ENCODE results near the gene RSL1D1. TPM values are rescaled to one million over a fixed set of nuclear protein-coding genes. Genes with fewer than 3 reads are reported as not detected.

Gene RSL1D1
- polyA plus RNA-seq, 1 experiment: 169 TPM

- ChIA-PET POLR2A (no interaction called here), CTCF (no interaction called here)
- H3K27ac ChIP-seq (ENCODE audit: low read depth, low read length): no peak overlapping the region
- TF ChIP-seq, protein P1, sequence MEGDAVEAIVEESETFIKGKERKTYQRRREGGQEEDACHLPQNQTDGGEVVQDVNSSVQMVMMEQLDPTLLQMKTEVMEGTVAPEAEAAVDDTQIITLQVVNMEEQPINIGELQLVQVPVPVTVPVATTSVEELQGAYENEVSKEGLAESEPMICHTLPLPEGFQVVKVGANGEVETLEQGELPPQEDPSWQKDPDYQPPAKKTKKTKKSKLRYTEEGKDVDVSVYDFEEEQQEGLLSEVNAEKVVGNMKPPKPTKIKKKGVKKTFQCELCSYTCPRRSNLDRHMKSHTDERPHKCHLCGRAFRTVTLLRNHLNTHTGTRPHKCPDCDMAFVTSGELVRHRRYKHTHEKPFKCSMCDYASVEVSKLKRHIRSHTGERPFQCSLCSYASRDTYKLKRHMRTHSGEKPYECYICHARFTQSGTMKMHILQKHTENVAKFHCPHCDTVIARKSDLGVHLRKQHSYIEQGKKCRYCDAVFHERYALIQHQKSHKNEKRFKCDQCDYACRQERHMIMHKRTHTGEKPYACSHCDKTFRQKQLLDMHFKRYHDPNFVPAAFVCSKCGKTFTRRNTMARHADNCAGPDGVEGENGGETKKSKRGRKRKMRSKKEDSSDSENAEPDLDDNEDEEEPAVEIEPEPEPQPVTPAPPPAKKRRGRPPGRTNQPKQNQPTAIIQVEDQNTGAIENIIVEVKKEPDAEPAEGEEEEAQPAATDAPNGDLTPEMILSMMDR (IDR thresholded peaks at IDR 0.05; ENCODE audit: low read depth, low read length): no peak
- H3K4me3 ChIP-seq (ENCODE audit: low read depth, low read length): no peak overlapping the region
- no peaks in the 10 kb centered on the region for H3K27me3 ChIP-seq (ENCODE audit: control insufficient read depth, insufficient read depth, low read length)
- no peaks in the 10 kb centered on the region for H3K9me3 ChIP-seq (ENCODE audit: control insufficient read depth, insufficient read depth, low read length)
- DNase-seq (ENCODE audit: low read depth, low spot score): no peak
Measured at GRCh38 chr16:11800382-11800718, 51.0 kb downstream of the RSL1D1 start.

DNA sequence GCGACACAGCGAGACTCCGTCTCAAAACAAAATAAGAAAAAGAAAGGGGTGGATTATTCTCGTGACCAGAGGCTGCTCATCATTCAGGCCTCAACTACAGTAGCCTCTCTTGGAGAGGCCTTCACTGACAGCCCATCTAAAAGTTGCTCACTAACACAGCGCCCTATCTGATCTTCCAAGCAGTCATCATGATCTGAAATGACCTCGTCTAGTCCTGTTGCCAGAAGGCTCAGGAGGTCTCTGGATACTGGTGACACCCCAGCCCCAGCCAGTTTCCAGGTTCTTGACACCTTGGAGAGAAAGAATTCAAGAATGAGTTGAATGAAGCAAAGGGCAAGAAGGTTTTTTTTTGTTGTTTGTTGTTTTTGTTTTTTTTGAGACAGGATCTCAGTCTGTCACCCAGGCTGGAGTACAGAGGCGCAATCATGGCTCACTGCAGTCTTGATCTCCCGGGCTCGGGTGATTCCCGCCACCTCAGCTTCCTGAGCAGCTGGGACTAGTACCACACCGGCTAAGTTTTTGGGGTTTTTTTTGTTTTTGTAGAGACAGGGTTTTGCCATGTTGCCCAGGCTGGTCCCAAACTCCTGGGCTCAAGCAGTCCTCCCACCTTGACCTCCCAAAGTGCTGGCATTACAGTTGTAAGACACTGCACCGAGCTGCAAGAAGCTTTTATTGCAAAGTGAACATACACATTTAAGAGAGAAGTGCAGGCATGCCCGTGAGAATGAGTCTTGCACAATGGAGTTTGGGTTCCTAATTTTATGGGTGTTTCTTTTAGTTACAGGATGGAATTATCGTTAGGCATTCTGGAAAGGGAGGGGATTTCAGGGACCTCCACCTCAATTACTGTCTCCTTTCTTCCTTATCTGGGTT, 51.6 kb downstream of the RSL1D1 start:
- Histone ChIP-seq H3K27ac (ENCODE audit: low read depth, low read length) (no peak overlapping the region), H3K27me3 (ENCODE audit: control insufficient read depth, insufficient read depth, low read length) (no peaks in the 10 kb centered on the region), H3K4me3 (ENCODE audit: low read depth, low read length) (no peak overlapping the region), H3K9me3 (ENCODE audit: control insufficient read depth, insufficient read depth, low read length) (no peaks in the 10 kb centered on the region)
- CTCF ChIA-PET: interaction anchor here (0.6 to 1.6 kb wide), 3 partner anchors 36 to 268 kb away, joined by 3 to 4 read pairs (median 3); no protein-coding TSS in a partner anchor
- no peak for DNase-seq (ENCODE audit: low read depth, low spot score)
- POLR2A ChIA-PET: no interaction called here
- TF ChIP-seq, protein P1 (IDR thresholded peaks at IDR 0.05; ENCODE audit: low read depth, low read length): no peak

GRCh38 chr16:11799017-11799381, 52.3 kb downstream of the RSL1D1 start:
- H3K9me3 ChIP-seq (ENCODE audit: control insufficient read depth, insufficient read depth, low read length): no peaks in the 10 kb centered on the region
- no peak overlapping the region for H3K27ac ChIP-seq (ENCODE audit: low read depth, low read length)
- CTCF ChIA-PET: interaction anchor here (0.6 to 1.6 kb wide), 3 partner anchors 35 to 269 kb away, joined by 3 to 4 read pairs (median 3); no protein-coding TSS in a partner anchor
- no peaks in the 10 kb centered on the region for H3K27me3 ChIP-seq (ENCODE audit: control insufficient read depth, insufficient read depth, low read length)
- peak overlapping the region; percentile 13; the same call in 1 of the 2 replicates for H3K4me3 ChIP-seq (ENCODE audit: low read depth, low read length)
- TF ChIP-seq, protein P1 (IDR thresholded peaks at IDR 0.05; ENCODE audit: low read depth, low read length): no peak
- POLR2A ChIA-PET: no interaction called here
- no peak for DNase-seq (ENCODE audit: low read depth, low spot score)

GRCh38 chr16:11797957-11798299, 53.4 kb downstream of the RSL1D1 start:
- DNase-seq (ENCODE audit: low read depth, low spot score): no peak

More at GRCh38 chr16:11797957-11798299, 53.4 kb downstream of the RSL1D1 start:
- Histone ChIP-seq H3K27ac (ENCODE audit: low read depth, low read length) (peak overlapping the region; percentile 98), H3K9me3 (ENCODE audit: control insufficient read depth, insufficient read depth, low read length) (no peaks in the 10 kb centered on the region), H3K27me3 (ENCODE audit: control insufficient read depth, insufficient read depth, low read length) (no peaks in the 10 kb centered on the region), H3K4me3 (ENCODE audit: low read depth, low read length) (peak overlapping the region; percentile 85)
- CTCF ChIA-PET: interaction anchor here (0.7 to 3.4 kb wide), 21 partner anchors 11 to 389 kb away, joined by 3 to 18 read pairs (median 4); partner anchors contain the start of gene TXNDC11
- TF ChIP-seq, protein P1 (IDR thresholded peaks at IDR 0.05; ENCODE audit: low read depth, low read length): no peak
- POLR2A ChIA-PET: interaction anchor here (1.0 to 2.1 kb wide), 9 partner anchors 9 to 115 kb away, joined by 3 to 29 read pairs (median 5); partner anchors contain the start of genes RSL1D1 and TXNDC11
